HepG2 (cell line): ENCODE data around the gene RRP12. TPM values are rescaled to one million over a fixed set of nuclear protein-coding genes. Genes with fewer than 3 reads are reported as not detected.

Experiments used
- ATAD3A ChIP-seq: sonication (generic); formaldehyde crosslinking; IDR thresholded peaks from 2 replicates; pipeline ENCODE4 v1.4.0; 2020; ENCODE audit warnings: missing genetic modification reagents
- CEBPG ChIP-seq: IDR thresholded peaks from 2 replicates; pipeline ENCODE4 v1.6.1; 2016
- CHD2 ChIP-seq: IDR thresholded peaks from 2 replicates; pipeline ENCODE4 v1.6.1; 2011; ENCODE audit warnings: low read depth, low read length, improper control_type of control experiment
- FOXK2 ChIP-seq: fragments of 450-650 bp; IDR thresholded peaks from 2 replicates; pipeline ENCODE4 v1.6.1; 2016
- GFI1 ChIP-seq: sonication (generic); formaldehyde crosslinking; IDR thresholded peaks from 2 replicates; pipeline ENCODE4 v1.5.0; 2020; ENCODE audit warnings: missing genetic modification reagents, mild to moderate bottlenecking, borderline replicate concordance
- HOMEZ ChIP-seq: IDR thresholded peaks from 2 replicates; pipeline ENCODE4 v1.6.1; 2016; ENCODE audit warnings: low read depth
- KDM1A ChIP-seq: IDR thresholded peaks from 2 replicates; pipeline ENCODE4 v1.6.1; 2016; ENCODE audit warnings: missing compliant biosample characterization
- MEIS2 ChIP-seq: sonication (generic); formaldehyde crosslinking; IDR thresholded peaks from 2 replicates; pipeline ENCODE4 v1.9.0; 2021; ENCODE audit warnings: mild to moderate bottlenecking, missing genetic modification reagents
- NONO ChIP-seq, 2 experiments: fragments of 450-650 bp in 1 of 2; sonication (generic) in 1 of 2; formaldehyde crosslinking in 1 of 2; IDR thresholded peaks in 1 of 2; conservative IDR thresholded peaks in 1 of 2; 2 replicates each; pipeline versions ENCODE4 v1.6.1 to v1.8.0; 2017 to 2022; ENCODE audit warnings: mild to moderate bottlenecking in 1 of 2, missing genetic modification reagents in 1 of 2, moderate library complexity in 1 of 2
- PRPF4 ChIP-seq: fragments of 200-400 bp; formaldehyde crosslinking; IDR thresholded peaks from 2 replicates; pipeline ENCODE4 v1.6.1; 2016; ENCODE audit warnings: low read length, low read depth; ENCODE audit not compliant: poor library complexity, severe bottlenecking
- TAF15 ChIP-seq: fragments of 200-400 bp; formaldehyde crosslinking; IDR thresholded peaks from one replicate; pipeline ENCODE4 v1.6.1; 2018; ENCODE audit warnings: mild to moderate bottlenecking, low read depth, low read length; ENCODE audit not compliant: poor library complexity, severe bottlenecking
- TCF7 ChIP-seq: sonication (generic); IDR thresholded peaks from 2 replicates; pipeline ENCODE4 v1.6.1; 2016; ENCODE audit warnings: antibody characterized with exemption, low read depth
- ZKSCAN5 ChIP-seq: sonication (generic); formaldehyde crosslinking; IDR thresholded peaks from 2 replicates; pipeline ENCODE4 v1.5.1; 2020; ENCODE audit warnings: mild to moderate bottlenecking, missing genetic modification reagents
- ZMYM4 ChIP-seq: sonication (generic); formaldehyde crosslinking; IDR thresholded peaks from 2 replicates; pipeline ENCODE4 v1.8.1; 2023; ENCODE audit warnings: mild to moderate bottlenecking, missing genetic modification reagents
- ZNF234 ChIP-seq: sonication (generic); formaldehyde crosslinking; conservative IDR thresholded peaks from 2 replicates; pipeline ENCODE4 v1.5.1; 2020; ENCODE audit warnings: mild to moderate bottlenecking, missing genetic modification reagents
- ZNF34 ChIP-seq: sonication (generic); formaldehyde crosslinking; IDR thresholded peaks from 2 replicates; pipeline ENCODE4 v1.4.0; 2020; ENCODE audit warnings: mild to moderate bottlenecking, missing genetic modification reagents, borderline replicate concordance
- ZNF350 ChIP-seq: sonication (generic); formaldehyde crosslinking; IDR thresholded peaks from 2 replicates; pipeline ENCODE4 v1.4.0; 2020; ENCODE audit warnings: mild to moderate bottlenecking, low read depth, missing genetic modification reagents, borderline replicate concordance
- ZNF678 ChIP-seq: sonication (generic); formaldehyde crosslinking; IDR thresholded peaks from 2 replicates; pipeline ENCODE4 v1.4.0; 2020; ENCODE audit warnings: mild to moderate bottlenecking, missing genetic modification reagents
- ZNF776 ChIP-seq: sonication (generic); formaldehyde crosslinking; IDR thresholded peaks from 2 replicates; pipeline ENCODE4 v1.4.0; 2020; ENCODE audit warnings: mild to moderate bottlenecking, missing genetic modification reagents
- ZNF841 ChIP-seq: sonication (generic); formaldehyde crosslinking; IDR thresholded peaks from 2 replicates; pipeline ENCODE4 v1.8.1; 2023; ENCODE audit warnings: missing genetic modification reagents, borderline replicate concordance
- polyA plus RNA-seq, 8 experiments: library from polyadenylated mRNA; depleted of rRNA in 3 of 8; stranded (reverse) in 7 of 8; unstranded in 1 of 8; fragments of >200 nt; fragmentation: Illumina TruSeq in 4 of 8; extraction: Trizol in 4 of 8; gene quantifications; 2 replicates each; pipeline versions ENCODE4 v1.2.1 to v1.2.3, GENCODE V29; 2011 to 2016; ENCODE audit warnings: low read depth in 4 of 8, missing spikeins in 1 of 8, mixed read lengths in 1 of 8; ENCODE audit not compliant: insufficient read depth in 1 of 8
- total RNA-seq, 5 experiments: library from RNA; depleted of rRNA; stranded (reverse); fragments of >200 nt; fragmentation: Illumina TruSeq; extraction: Trizol; gene quantifications; 2 replicates each; pipeline ENCODE4 v1.2.3, GENCODE V29; 2016; ENCODE audit warnings: low read depth in 1 of 5
- TF ChIP-seq, protein P1 (sequence below): sonication (generic); formaldehyde crosslinking; IDR thresholded peaks from 2 replicates; pipeline ENCODE4 v1.8.0; 2022; ENCODE audit warnings: mild to moderate bottlenecking, missing genetic modification reagents, moderate library complexity
- TF ChIP-seq, protein P2 (sequence below): sonication (generic); formaldehyde crosslinking; IDR thresholded peaks from 2 replicates; pipeline ENCODE4 v1.4.0; 2020; ENCODE audit warnings: missing genetic modification reagents, borderline replicate concordance
- TF ChIP-seq, protein P3 (sequence below): sonication (generic); formaldehyde crosslinking; conservative IDR thresholded peaks from 2 replicates; pipeline ENCODE4 v1.4.0; 2020; ENCODE audit warnings: missing genetic modification reagents

Gene RRP12
- total and polyA plus RNA-seq, 2 of the 13 experiments (the other 11 are each of a cell fraction or from before 2014, with no cell fraction given) = 13.2 to 39.4 TPM

DNA sequence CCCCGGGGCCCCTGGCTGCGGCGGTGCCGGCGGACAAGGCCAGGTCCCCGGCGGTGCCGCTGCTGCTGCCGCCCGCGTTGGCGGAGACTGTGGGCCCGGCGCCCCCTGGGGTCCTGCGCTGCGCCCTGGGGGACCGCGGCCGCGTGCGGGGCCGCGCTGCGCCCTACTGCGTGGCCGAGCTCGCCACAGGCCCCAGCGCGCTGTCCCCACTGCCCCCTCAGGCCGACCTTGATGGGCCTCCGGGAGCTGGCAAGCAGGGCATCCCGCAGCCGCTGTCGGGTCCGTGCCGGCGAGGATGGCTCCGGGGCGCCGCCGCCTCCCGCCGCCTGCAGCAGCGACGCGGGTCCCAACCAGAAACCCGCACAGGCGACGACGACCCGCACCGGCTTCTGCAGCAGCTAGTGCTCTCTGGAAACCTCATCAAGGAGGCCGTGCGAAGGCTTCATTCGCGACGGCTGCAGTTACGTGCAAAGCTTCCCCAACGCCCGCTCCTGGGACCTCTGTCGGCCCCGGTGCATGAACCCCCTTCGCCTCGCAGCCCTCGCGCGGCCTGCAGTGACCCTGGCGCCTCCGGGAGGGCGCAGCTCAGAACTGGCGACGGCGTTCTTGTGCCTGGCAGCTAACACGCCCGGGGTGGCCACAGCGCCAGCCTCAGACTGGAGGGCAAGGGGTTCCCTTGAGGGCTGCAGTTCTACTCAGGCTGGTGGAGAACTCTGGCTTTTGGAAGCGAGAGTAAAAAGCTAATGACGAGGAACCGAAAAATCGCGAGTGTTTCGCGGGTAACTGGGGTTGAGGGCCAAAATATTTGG, 81.3 kb downstream of the RRP12 start (continued):
- TF ChIP-seq ZNF678 (CRISPR knock-in tag) = no peak
- TF ChIP-seq KDM1A (CRISPR knock-in tag) = no peak
- no peak for TF ChIP-seq ZNF776 (CRISPR knock-in tag)
- peak; percentile 68; the same call in 1 of the 2 replicates for TF ChIP-seq GFI1 (CRISPR knock-in tag)
- TF ChIP-seq, protein P1, sequence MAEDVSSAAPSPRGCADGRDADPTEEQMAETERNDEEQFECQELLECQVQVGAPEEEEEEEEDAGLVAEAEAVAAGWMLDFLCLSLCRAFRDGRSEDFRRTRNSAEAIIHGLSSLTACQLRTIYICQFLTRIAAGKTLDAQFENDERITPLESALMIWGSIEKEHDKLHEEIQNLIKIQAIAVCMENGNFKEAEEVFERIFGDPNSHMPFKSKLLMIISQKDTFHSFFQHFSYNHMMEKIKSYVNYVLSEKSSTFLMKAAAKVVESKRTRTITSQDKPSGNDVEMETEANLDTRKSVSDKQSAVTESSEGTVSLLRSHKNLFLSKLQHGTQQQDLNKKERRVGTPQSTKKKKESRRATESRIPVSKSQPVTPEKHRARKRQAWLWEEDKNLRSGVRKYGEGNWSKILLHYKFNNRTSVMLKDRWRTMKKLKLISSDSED (CRISPR knock-in tag) = no peak
- TF ChIP-seq ZNF841 (CRISPR knock-in tag) = no peak
- no peak for TF ChIP-seq CHD2
- no peak for TF ChIP-seq CEBPG (CRISPR knock-in tag)
- no peak for TF ChIP-seq ZKSCAN5 (CRISPR knock-in tag)
- 0 out of 2 replicates have a peak, but pooled peaks have one; percentile 39 for TF ChIP-seq ZNF350
- no peak for TF ChIP-seq PRPF4
- TF ChIP-seq, protein P2, sequence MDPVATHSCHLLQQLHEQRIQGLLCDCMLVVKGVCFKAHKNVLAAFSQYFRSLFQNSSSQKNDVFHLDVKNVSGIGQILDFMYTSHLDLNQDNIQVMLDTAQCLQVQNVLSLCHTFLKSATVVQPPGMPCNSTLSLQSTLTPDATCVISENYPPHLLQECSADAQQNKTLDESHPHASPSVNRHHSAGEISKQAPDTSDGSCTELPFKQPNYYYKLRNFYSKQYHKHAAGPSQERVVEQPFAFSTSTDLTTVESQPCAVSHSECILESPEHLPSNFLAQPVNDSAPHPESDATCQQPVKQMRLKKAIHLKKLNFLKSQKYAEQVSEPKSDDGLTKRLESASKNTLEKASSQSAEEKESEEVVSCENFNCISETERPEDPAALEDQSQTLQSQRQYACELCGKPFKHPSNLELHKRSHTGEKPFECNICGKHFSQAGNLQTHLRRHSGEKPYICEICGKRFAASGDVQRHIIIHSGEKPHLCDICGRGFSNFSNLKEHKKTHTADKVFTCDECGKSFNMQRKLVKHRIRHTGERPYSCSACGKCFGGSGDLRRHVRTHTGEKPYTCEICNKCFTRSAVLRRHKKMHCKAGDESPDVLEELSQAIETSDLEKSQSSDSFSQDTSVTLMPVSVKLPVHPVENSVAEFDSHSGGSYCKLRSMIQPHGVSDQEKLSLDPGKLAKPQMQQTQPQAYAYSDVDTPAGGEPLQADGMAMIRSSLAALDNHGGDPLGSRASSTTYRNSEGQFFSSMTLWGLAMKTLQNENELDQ (CRISPR knock-in tag) = 0 out of 2 replicates have a peak, but pooled peaks have one; percentile 53
- no peak for TF ChIP-seq NONO (IDR thresholded peaks at IDR 0.05)
- TF ChIP-seq NONO (CRISPR knock-in tag; conservative IDR thresholded peaks at IDR 0.05) = no peak
- TF ChIP-seq TAF15 = no peak
- no peak for TF ChIP-seq ZNF234
- TF ChIP-seq, protein P3, sequence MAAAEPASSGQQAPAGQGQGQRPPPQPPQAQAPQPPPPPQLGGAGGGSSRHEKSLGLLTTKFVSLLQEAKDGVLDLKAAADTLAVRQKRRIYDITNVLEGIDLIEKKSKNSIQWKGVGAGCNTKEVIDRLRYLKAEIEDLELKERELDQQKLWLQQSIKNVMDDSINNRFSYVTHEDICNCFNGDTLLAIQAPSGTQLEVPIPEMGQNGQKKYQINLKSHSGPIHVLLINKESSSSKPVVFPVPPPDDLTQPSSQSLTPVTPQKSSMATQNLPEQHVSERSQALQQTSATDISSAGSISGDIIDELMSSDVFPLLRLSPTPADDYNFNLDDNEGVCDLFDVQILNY (CRISPR knock-in tag) = no peak; the same call in 1 of the 2 replicates
- no peak for TF ChIP-seq ATAD3A (CRISPR knock-in tag)
- TF ChIP-seq FOXK2 = no peak
- TF ChIP-seq ZNF34 (CRISPR knock-in tag) = no peak
- no peak for TF ChIP-seq TCF7
- TF ChIP-seq MEIS2 = no peak
- no peak for TF ChIP-seq HOMEZ (CRISPR knock-in tag)
- TF ChIP-seq ZMYM4 (CRISPR knock-in tag) = peak; percentile 61
